GM15510 (cell line): ENCODE data around the gene ATP1B2.

Experiments
- POLR2A ChIP-seq: IDR thresholded peaks from 3 replicates; pipeline ENCODE4 v1.6.1; 2011; ENCODE audit warnings: borderline replicate concordance; ENCODE audit not compliant: insufficient read length; ENCODE audit errors: extremely low read depth

Gene ATP1B2

GRCh38 chr17:7650509-7651096 is at the start of gene ATP1B2:
TSS of gene ATP1B2 (plus strand) at chr17:7650926. CDS start at chr17:7651519, 593 bp downstream.
- no peak for TF ChIP-seq POLR2A

- no peak for TF ChIP-seq POLR2A
Observed at GRCh38 chr17:7606280-7606679, 44.4 kb upstream of the ATP1B2 start.

GRCh38 chr17:7610641-7611040 is 40.1 kb upstream of the ATP1B2 start:
- TF ChIP-seq POLR2A = no peak

- TF ChIP-seq POLR2A = no peak
Observed at GRCh38 chr17:7611635-7612293, 39.0 kb upstream of the ATP1B2 start.

- TF ChIP-seq POLR2A = no peak
Observed at GRCh38 chr17:7612294-7612640, 38.5 kb upstream of the ATP1B2 start.

- TF ChIP-seq POLR2A = no peak
Observed at GRCh38 chr17:7613769-7614424, 36.8 kb upstream of the ATP1B2 start.

GRCh38 chr17:7614425-7615264 is 36.1 kb upstream of the ATP1B2 start, which contains the start of gene FXR2:
TSS of gene FXR2 (minus strand) at chr17:7614897. CDS start at chr17:7614532, 365 bp downstream.
- TF ChIP-seq POLR2A = peak; percentile 73

GRCh38 chr17:7615265-7615747 is 35.4 kb upstream of the ATP1B2 start:
- TF ChIP-seq POLR2A = no peak

- TF ChIP-seq POLR2A = no peak
Observed at GRCh38 chr17:7618608-7619007, 32.1 kb upstream of the ATP1B2 start.

GRCh38 chr17:7620835-7621234 is 29.9 kb upstream of the ATP1B2 start:
- TF ChIP-seq POLR2A = no peak

GRCh38 chr17:7623661-7624060 is 27.1 kb upstream of the ATP1B2 start:
- TF ChIP-seq POLR2A = no peak

GRCh38 chr17:7626307-7626706 is 24.4 kb upstream of the ATP1B2 start:
- TF ChIP-seq POLR2A = no peak

- TF ChIP-seq POLR2A = no peak
Observed at GRCh38 chr17:7626956-7627249, 23.8 kb upstream of the ATP1B2 start.

- TF ChIP-seq POLR2A = peak; percentile 77
Observed at GRCh38 chr17:7627250-7628121, 23.2 kb upstream of the ATP1B2 start, which contains the start of gene SAT2. TSS of gene SAT2 (minus strand) at chr17:7627821. CDS start at chr17:7627635, 186 bp downstream.
